ENCODE results near the gene IL1R2. TPM values are rescaled to one million over a fixed set of nuclear protein-coding genes. Genes with fewer than 3 reads are reported as not detected.

Gene IL1R2
- total and polyA plus RNA-seq, 2 donors from 2014 or later, result 11.2 to 20.0 TPM

- H3K4me3 ChIP-seq (ENCODE audit: low read length in 3 of 3), result peak overlapping the region in 1 of 3 donors; percentile 5
- no peaks in the 10 kb centered on the region for H3K36me3 ChIP-seq (ENCODE audit: control insufficient read depth in 2 of 3, insufficient read depth in 3 of 3, low read length in 3 of 3)
- H3K9ac ChIP-seq (ENCODE audit: low read length in 3 of 3), result peak overlapping the region in 1 of 3 donors; percentile 43
- intact Hi-C loops (cut with DNase I), result no loop called here
- H3K27ac ChIP-seq (ENCODE audit: low read depth in 2 of 2, low read length in 2 of 2), result peak overlapping the region; percentile 82 to 92
- FAIRE-seq, result no peak
- DNase-seq, result peak; percentile 53 to 94 (median 74)
- H3K9me3 ChIP-seq (ENCODE audit: control insufficient read depth in 2 of 3, insufficient read depth in 1 of 3, low read length in 3 of 3), result no peaks in the 10 kb centered on the region
- no peak for TF ChIP-seq CTCF (IDR thresholded peaks at IDR 0.05; ENCODE audit: borderline replicate concordance, extremely low read depth, insufficient read depth)
- peaks cover 12 to 29% (median 27%) of the 10 kb centered on the region in 3 donors for H3K4me1 ChIP-seq (ENCODE audit: control insufficient read depth in 2 of 3, insufficient read depth in 2 of 3, low read depth in 1 of 3, low read length in 3 of 3)
- no peaks in the 10 kb centered on the region for H3K27me3 ChIP-seq (ENCODE audit: control insufficient read depth, insufficient read depth, low read length)
Measured at GRCh38 chr2:102063941-102064678, 72.3 kb downstream of the IL1R2 start.

- no peak for FAIRE-seq
Measured at GRCh38 chr2:102064679-102065674, 73.2 kb downstream of the IL1R2 start.

DNA sequence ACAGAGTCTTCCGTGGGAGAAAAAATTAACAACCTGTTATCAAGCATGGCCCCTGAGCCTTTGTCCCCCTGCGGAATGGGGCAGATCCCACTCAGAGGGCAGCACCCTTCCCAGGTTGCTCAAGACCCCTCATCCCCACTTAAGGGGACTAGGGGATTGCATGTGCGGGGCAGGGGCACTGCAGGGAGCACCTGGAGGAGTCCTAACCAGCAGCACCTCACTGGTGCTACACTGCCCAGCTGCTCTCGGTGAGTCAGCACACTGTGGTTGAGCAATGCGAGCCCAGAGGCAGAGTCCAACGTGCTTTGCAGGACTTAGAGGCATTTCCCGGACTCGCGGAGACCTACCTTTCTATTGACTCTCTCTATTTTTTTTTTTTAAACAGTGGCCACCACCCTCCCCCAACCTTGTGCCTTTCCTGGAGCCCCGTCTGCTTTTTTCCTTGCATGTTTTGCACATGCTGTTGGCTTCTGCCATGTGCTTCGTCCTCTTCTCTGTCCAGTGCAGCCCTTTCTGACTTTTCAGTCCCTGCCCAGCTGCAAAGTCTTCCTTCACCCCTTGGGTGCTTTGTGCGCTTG is 74.0 kb downstream of the IL1R2 start:
- DNase-seq (peak in 1 of 5 donors; percentile 77), FAIRE-seq (no peak)
- peak overlapping the region; percentile 56 to 92 for H3K27ac ChIP-seq (ENCODE audit: low read depth in 2 of 2, low read length in 2 of 2)
- TF ChIP-seq CTCF (IDR thresholded peaks at IDR 0.05; ENCODE audit: borderline replicate concordance, extremely low read depth, insufficient read depth), result no peak
- no peaks in the 10 kb centered on the region for H3K27me3 ChIP-seq (ENCODE audit: control insufficient read depth, insufficient read depth, low read length)
- intact Hi-C loops (cut with DNase I), result no loop called here
- H3K4me3 ChIP-seq (ENCODE audit: low read length in 3 of 3), result no peak overlapping the region
- no peaks in the 10 kb centered on the region for H3K36me3 ChIP-seq (ENCODE audit: control insufficient read depth in 2 of 3, insufficient read depth in 3 of 3, low read length in 3 of 3)
- peaks cover 12 to 36% (median 34%) of the 10 kb centered on the region in 3 donors for H3K4me1 ChIP-seq (ENCODE audit: control insufficient read depth in 2 of 3, insufficient read depth in 2 of 3, low read depth in 1 of 3, low read length in 3 of 3)
- H3K9ac ChIP-seq (ENCODE audit: low read length in 3 of 3), result peak overlapping the region in 1 of 3 donors; percentile 9
- no peaks in the 10 kb centered on the region for H3K9me3 ChIP-seq (ENCODE audit: control insufficient read depth in 2 of 3, insufficient read depth in 1 of 3, low read length in 3 of 3)

More at GRCh38 chr2:102064679-102065674, 73.2 kb downstream of the IL1R2 start:
- peak in 1 of 5 donors; percentile 62 for DNase-seq
- H3K27ac ChIP-seq (ENCODE audit: low read depth in 2 of 2, low read length in 2 of 2), result peak overlapping the region; percentile 56 to 92
- no peaks in the 10 kb centered on the region for H3K27me3 ChIP-seq (ENCODE audit: control insufficient read depth, insufficient read depth, low read length)
- peak overlapping the region in 2 of 3 donors; percentile 9 to 35 for H3K9ac ChIP-seq (ENCODE audit: low read length in 3 of 3)
- no peaks in the 10 kb centered on the region for H3K9me3 ChIP-seq (ENCODE audit: control insufficient read depth in 2 of 3, insufficient read depth in 1 of 3, low read length in 3 of 3)
- peaks cover 12 to 35% (median 29%) of the 10 kb centered on the region in 3 donors for H3K4me1 ChIP-seq (ENCODE audit: control insufficient read depth in 2 of 3, insufficient read depth in 2 of 3, low read depth in 1 of 3, low read length in 3 of 3)
- peak overlapping the region in 1 of 3 donors; percentile 5 for H3K4me3 ChIP-seq (ENCODE audit: low read length in 3 of 3)
- intact Hi-C loops (cut with DNase I), result no loop called here
- TF ChIP-seq CTCF (IDR thresholded peaks at IDR 0.05; ENCODE audit: borderline replicate concordance, extremely low read depth, insufficient read depth), result no peak
- no peaks in the 10 kb centered on the region for H3K36me3 ChIP-seq (ENCODE audit: control insufficient read depth in 2 of 3, insufficient read depth in 3 of 3, low read length in 3 of 3)

All from kidney (tissue), 14 donors.